Heart right ventricle (tissue), 16 donors: ENCODE results near the gene FLRT2. TPM values are rescaled to one million over a fixed set of nuclear protein-coding genes. Genes with fewer than 3 reads are reported as not detected.

Experiments used
- ATAC-seq, 8 donors: fragments of 200-7000 bp; cut with Tn5 transposase; one replicate each; pipeline ENCODE4 v1.9.1; 2020; ENCODE audit warnings: mild to moderate bottlenecking in 8 of 8, moderate library complexity in 8 of 8, moderate number of reproducible peaks in 1 of 8
- DNase-seq, 2 donors: peaks; one replicate each; pipeline ENCODE4 v3.0.0-alpha.2; 2020
- H3K27ac ChIP-seq, 10 donors: fragments of 200-600 bp; sonication (generic) in 2 of 10; one replicate each; pipeline versions ENCODE4 v1.5.0 to v1.8.0; 2020 to 2022; ENCODE audit warnings: mild to moderate bottlenecking in 3 of 10
- H3K27me3 ChIP-seq, 7 donors: fragments of 200-600 bp; one replicate each; pipeline ENCODE4 v1.8.0; 2021 to 2022; ENCODE audit warnings: mild to moderate bottlenecking in 2 of 7
- H3K36me3 ChIP-seq, 9 donors: fragments of 200-600 bp; sonication (generic) in 1 of 9; one replicate each; pipeline versions ENCODE4 v1.5.0 to v1.8.0; 2020 to 2022; ENCODE audit warnings: mild to moderate bottlenecking in 2 of 9
- H3K4me1 ChIP-seq, 9 donors: fragments of 200-600 bp; sonication (generic) in 1 of 9; one replicate each; pipeline versions ENCODE4 v1.5.0 to v1.8.0; 2020 to 2022; ENCODE audit warnings: mild to moderate bottlenecking in 4 of 9
- H3K4me3 ChIP-seq, 10 donors: fragments of 200-600 bp; sonication (generic) in 2 of 10; one replicate each; pipeline versions ENCODE4 v1.5.0 to v1.8.0; 2020 to 2022; ENCODE audit warnings: mild to moderate bottlenecking in 7 of 10, moderate library complexity in 2 of 10
- H3K9me3 ChIP-seq, 11 donors: fragments of 200-600 bp in 10 of 11; sonication (generic) in 2 of 11; one replicate each; pipeline versions ENCODE4 v1.5.0 to v1.8.0; 2013 to 2022; ENCODE audit warnings: mild to moderate bottlenecking in 2 of 11, control low read depth in 1 of 11, moderate library complexity in 1 of 11
- CTCF ChIP-seq, 9 donors: fragments of 200-600 bp; sonication (generic) in 2 of 9; IDR thresholded peaks; one replicate each; pipeline versions ENCODE4 v1.5.0 to v1.8.0; 2021 to 2022; ENCODE audit warnings: antibody characterized with exemption in 9 of 9, mild to moderate bottlenecking in 5 of 9, moderate library complexity in 1 of 9
- WGBS, 2 donors: extraction: QIAGEN DNeasy Blood & Tissue Kit; methylation state at CpG; one replicate each; pipeline ENCODE4 v1.1.7; 2013; ENCODE audit warnings: inconsistent platforms in 1 of 2; 5-methylcytosine and 5-hydroxymethylcytosine counted together
- intact Hi-C, 10 donors: fragments of 100-400 bp; cut with DNase I; formaldehyde crosslinking; loops; one replicate each; pipeline versions ENCODE4 v1.11.1 to v1.14.2; 2022
- polyA plus RNA-seq, 2 donors: library from polyadenylated mRNA; stranded (reverse); fragments of 200-250 nt; gene quantifications; one replicate each; pipeline ENCODE4 v1.2.3, GENCODE V29; 2013
- total RNA-seq, 10 donors: library from RNA; stranded (reverse); fragmentation: NEBNext Ultra II Directional in 3 of 10; extraction: Animal tissue kit (Norgen Biotek cat#: 25700) in 3 of 10; gene quantifications; one replicate each; pipeline versions ENCODE4 v1.2.1 to v1.2.4, GENCODE V29; 2021 to 2023
- donor health status: Arrhythmogenic right ventricular cardiomyopathy.
- donor health status: ischemic (EF 13 %, LVEDD 7.1; RV severe dilation, severe dysfunction).
- donor health status: healthy with polysubstance abuse.
- donor health status: DM: no; HTN: yes; CAD: no.
- donor health status: DM: no; HTN: no; CAD: no.
- donor health status: ischemic (EF 25% LVEDD 6.9; RV normal size, moderate dysfunction).
- donor health status: ischemic (EF 25% LVEDD 5.7; RV mildly dilated, moderate dysfunction).
- donor health status: healthy.
- donor health status: DM: yes; HTN: yes; CAD: no.
- donor health status: Ischemic cardiomyopathy.
- donor health status: ischemic (EF 35%, LVEDD 5.7; RV mildly dilated, moderate dysfunction).
- donor health status: nonischemic (EF 11% LVEDD 7.7; RV severe dilation, severe dysfunction).
- donor health status: DM: yes; HTN: yes; CAD: no.
- donor health status: PGD.
- donor health status: ischemic (EF 29% LVEDD 5.4; RV normal size, mild dysfunction).
- donor health status: nonischemic (EF 23%, LVEDD 6.1; RV moderate dilation, normal function).

Gene FLRT2
- total and polyA plus RNA-seq, 12 donors = 1.1 to 7.5 (median 3.1) TPM

DNA sequence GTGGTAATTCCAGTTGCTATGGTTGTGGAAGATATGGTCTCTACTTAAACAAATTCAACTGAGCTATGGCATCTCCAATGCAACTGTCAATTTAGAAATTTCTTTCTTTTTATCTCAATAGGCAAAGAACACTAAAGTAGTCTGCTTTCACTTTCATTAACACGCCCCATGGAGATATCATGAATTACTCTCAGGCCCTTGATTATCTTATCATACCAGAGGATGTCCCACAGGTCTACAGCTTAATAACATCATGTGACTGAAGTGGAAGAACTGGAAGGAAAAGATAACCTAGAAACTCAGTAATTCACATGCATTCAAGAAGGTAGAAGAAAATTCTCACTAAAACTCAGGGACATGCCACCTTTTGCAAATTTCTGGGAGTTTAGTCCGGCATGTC lies 114.3 kb downstream of the FLRT2 start:
- DNase-seq (no peak), ATAC-seq (no peak)
- WGBS, 2 donors = 75 to 76% methylated on average over 2 of the region's 2 CpGs
- Histone ChIP-seq H3K4me3 (no peak overlapping the region), H3K27me3 (no peaks in the 10 kb centered on the region), H3K4me1 (no peaks in the 10 kb centered on the region), H3K36me3 (no peaks in the 10 kb centered on the region), H3K9me3 (no peaks in the 10 kb centered on the region), H3K27ac (no peak overlapping the region)
- TF ChIP-seq CTCF (IDR thresholded peaks at IDR 0.05) = no peak
- intact Hi-C loops = no loop called here

- H3K36me3 ChIP-seq = no peaks in the 10 kb centered on the region
- H3K9me3 ChIP-seq = no peaks in the 10 kb centered on the region
- no peak for TF ChIP-seq CTCF (IDR thresholded peaks at IDR 0.05)
- H3K27me3 ChIP-seq = no peaks in the 10 kb centered on the region
- 97 to 98% methylated on average over 2 of the region's 2 CpGs for WGBS, 2 donors
- H3K27ac ChIP-seq = no peak overlapping the region
- DNase-seq (no peak), ATAC-seq (no peak)
- no peaks in the 10 kb centered on the region for H3K4me1 ChIP-seq
- no peak overlapping the region for H3K4me3 ChIP-seq
- intact Hi-C loops = no loop called here
These were observed 123.1 kb downstream of the FLRT2 start for GRCh38 chr14:85653029-85653428.

- Histone ChIP-seq H3K9me3 (no peaks in the 10 kb centered on the region), H3K4me3 (no peak overlapping the region), H3K4me1 (no peaks in the 10 kb centered on the region), H3K27ac (no peak overlapping the region), H3K36me3 (no peaks in the 10 kb centered on the region), H3K27me3 (no peaks in the 10 kb centered on the region)
- ATAC-seq (no peak), DNase-seq (no peak)
- intact Hi-C loops = no loop called here
- WGBS, 2 donors = 72 to 82% methylated on average over 2 of the region's 2 CpGs
- no peak for TF ChIP-seq CTCF (IDR thresholded peaks at IDR 0.05)
These were observed 130.4 kb downstream of the FLRT2 start for GRCh38 chr14:85660243-85660922.

DNA sequence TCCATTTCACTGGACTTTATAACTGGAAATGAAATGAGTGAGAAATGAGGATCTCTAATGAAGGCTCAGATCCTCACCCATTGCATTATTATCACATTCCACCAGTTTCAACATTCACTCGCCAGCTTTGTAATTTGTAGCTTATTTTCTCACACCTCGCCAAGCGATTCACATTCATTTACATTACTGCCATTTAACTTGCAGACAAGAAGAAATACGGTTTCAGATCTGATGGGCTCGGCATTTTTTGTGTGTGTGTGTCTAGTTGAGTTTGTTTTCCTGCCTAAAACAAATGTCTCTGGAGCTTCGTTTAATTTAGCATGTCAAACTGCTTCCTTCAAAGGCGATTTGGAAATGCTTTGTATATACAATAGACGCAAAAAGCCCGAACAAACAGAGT lies 132.2 kb downstream of the FLRT2 start:
- Histone ChIP-seq H3K4me1 (no peaks in the 10 kb centered on the region), H3K36me3 (no peaks in the 10 kb centered on the region), H3K27me3 (no peaks in the 10 kb centered on the region), H3K27ac (no peak overlapping the region), H3K4me3 (no peak overlapping the region), H3K9me3 (no peaks in the 10 kb centered on the region)
- ATAC-seq (no peak), DNase-seq (no peak)
- intact Hi-C loops = no loop called here
- 77 to 80% methylated on average over 9 of the region's 9 CpGs for WGBS, 2 donors
- no peak for TF ChIP-seq CTCF (IDR thresholded peaks at IDR 0.05)
